H1 (cell line): ENCODE measurements around the gene ARMH2. TPM values are rescaled to one million over a fixed set of nuclear protein-coding genes. Genes with fewer than 3 reads are reported as not detected.

Experiments used
- BRCA1 ChIP-seq: IDR thresholded peaks from 2 replicates; pipeline ENCODE4 v1.6.1; 2012; ENCODE audit warnings: low read depth, low read length, improper control_type of control experiment
- TAF7 ChIP-seq: optimal IDR thresholded peaks from 2 replicates; pipeline ENCODE3; 2011; ENCODE audit warnings: low read depth, mild to moderate bottlenecking, inconsistent platforms, low read length, moderate library complexity, borderline replicate concordance
- polyA plus RNA-seq, 7 experiments: library from polyadenylated mRNA; depleted of rRNA in 3 of 7; stranded (reverse) in 5 of 7; unstranded in 2 of 7; fragments of >200 nt in 5 of 7; fragments of 200-250 nt in 2 of 7; gene quantifications; 1 replicate in 5 of 7; 2 replicates in 1 of 7; 4 replicates in 1 of 7; pipeline versions ENCODE4 v1.2.1 to v1.2.3, GENCODE V29; 2011 to 2013; ENCODE audit warnings: missing spikeins in 2 of 7, mixed read lengths in 2 of 7
- total RNA-seq: library from RNA; stranded (reverse); fragmentation: NEBNext Ultra II Directional; extraction: Animal tissue kit (Norgen Biotek cat#: 25700); gene quantifications from 2 replicates; pipeline ENCODE4 v1.2.1, GENCODE V29; 2021

Gene ARMH2
- total and polyA plus RNA-seq, 2 of the 8 experiments (the other 6 are each of a cell fraction or from before 2014, with no cell fraction given), result not detected

GRCh38 chr6:24807584-24807983 lies 8.9 kb upstream of the ARMH2 start (continued):
- TF ChIP-seq BRCA1, result no peak
- no peak for TF ChIP-seq TAF7
